ENCODE data around the gene P2RX2.

The P2RX2 gene

DNA sequence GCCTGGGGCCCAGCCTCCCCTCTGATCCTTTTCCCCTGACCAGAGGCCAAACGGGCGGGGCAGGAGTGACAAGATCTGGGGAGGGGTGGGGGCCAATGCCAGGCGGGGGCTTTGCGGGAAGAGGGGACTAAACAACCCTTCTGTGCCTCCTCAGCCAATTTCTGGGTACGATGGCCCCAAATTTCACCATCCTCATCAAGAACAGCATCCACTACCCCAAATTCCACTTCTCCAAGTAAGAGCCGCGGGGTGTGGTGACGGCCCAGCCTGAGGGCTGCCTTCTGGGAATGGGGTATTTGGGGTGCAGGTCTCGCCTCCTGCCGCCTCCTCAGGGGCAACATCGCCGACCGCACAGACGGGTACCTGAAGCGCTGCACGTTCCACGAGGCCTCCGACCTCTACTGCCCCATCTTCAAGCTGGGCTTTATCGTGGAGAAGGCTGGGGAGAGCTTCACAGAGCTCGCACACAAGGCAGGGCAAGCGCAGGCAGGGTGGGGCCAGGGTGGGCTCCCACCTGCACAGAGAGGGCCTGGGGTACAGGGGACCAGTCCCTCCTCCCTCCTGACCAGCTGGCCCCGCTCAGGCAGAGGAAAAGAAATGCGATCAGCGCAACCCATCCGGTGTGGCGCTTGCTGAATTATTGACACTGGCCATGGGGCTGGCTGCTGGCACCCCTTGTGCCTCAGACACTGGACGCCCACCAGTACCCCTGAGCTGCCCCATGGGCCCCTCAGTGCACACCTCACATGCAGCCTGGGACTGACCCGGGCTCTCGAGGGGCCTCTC is 1.7 kb downstream of the P2RX2 start:
- no peak for DNase-seq (ENCODE audit: low spot score)

DNA sequence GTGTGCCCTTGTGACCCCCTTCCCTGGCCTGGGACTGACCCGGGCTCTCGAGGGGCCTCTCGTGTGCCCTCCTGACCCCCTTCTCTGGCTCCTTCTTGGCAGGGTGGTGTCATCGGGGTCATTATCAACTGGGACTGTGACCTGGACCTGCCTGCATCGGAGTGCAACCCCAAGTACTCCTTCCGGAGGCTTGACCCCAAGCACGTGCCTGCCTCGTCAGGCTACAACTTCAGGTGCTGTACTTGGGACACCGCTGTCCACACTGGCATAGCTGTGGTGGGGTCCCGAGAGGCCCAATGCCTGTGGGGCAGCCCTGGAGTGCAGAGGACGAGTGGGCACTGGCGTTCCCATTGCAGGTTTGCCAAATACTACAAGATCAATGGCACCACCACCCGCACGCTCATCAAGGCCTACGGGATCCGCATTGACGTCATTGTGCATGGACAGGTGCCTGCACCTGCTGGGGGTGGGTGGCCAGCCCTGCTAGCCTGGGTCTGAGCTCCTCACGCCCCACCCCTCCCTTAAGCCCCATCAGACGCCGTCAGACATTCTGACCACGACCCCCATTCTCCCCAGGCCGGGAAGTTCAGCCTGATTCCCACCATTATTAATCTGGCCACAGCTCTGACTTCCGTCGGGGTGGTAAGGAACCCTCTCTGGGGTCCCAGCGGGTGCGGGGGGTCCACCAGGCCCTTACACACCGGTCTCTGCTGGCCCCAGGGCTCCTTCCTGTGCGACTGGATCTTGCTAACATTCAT is 2.5 kb downstream of the P2RX2 start:
- DNase-seq (ENCODE audit: low spot score) = no peak

- DNase-seq (ENCODE audit: low spot score) = no peak
Measured at GRCh38 chr12:132621657-132622435, 3.3 kb downstream of the P2RX2 start.

- no peak for DNase-seq (ENCODE audit: low spot score)
Measured at GRCh38 chr12:132622437-132623071, 4.0 kb downstream of the P2RX2 start.

DNA sequence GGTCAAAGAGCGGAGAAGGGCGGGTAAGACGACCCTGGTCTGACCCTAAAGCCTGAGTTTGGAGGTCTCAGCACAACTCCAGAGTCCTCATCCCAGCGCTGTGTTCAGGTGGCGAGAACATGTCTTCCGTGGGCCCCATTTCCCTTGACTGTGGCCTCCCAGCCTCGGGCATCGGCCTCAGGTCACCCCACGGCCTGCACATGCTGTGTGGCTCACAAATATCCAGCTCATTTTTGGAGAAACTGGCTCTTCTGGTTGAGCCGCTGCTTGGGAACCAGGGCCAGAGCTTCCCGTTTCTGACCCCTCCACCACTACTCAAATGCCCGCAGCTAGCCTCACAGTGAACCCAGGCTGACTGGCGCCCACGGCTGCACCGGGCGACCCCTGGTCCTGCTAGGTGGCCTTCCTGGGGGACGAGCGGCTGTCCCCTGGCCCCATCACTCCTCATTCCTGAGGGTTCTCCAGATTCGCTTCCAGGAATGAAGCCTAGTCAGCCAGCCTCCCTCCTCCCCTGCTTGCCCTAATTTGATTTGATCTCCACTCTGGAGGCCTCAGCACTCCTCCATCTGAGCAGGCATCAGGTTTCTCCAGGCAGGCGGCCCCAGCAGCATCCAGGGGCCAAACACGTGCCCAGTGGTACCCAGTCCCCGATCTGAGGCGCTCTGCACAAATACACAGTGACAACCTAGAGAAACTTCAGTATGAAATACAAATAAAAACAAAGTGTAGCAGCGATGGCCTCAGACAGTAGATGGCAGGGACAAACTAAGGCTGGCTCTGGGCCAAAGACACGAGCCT is 4.7 kb downstream of the P2RX2 start:
- DNase-seq (ENCODE audit: low spot score) = no peak

DNA sequence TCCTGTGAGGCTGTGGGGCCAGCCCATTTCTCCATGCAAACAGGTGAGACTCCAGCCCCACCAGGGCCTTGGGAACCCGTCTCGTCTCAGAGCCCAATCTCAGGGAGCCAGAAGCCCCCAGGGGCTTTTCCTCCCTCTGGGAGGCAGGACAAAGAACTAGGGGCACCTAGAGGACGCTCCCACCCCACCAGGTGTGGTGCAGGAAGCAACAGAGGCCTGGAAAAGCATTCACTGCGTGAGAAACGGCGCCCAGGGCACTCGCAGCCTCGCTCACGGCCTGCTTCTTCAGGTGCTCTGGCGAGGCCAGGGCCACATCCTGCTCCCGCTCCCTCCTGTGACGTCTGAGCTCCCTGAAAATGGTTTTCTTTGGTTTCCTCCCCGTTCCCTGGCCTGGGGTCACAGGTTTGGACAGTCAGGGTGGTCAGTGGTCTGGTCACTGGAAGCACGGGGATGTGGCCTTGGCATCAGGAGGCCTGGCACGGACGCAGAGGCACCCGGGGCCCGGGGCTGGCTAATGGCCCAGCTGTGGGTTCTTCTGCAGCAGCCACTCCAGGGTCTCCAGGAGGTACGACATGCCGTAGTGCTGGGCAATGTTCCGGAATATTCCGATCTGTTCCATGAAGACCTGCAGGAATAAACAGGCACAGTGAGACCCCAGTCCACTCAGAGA is 5.7 kb downstream of the P2RX2 start:
- no peak for DNase-seq (ENCODE audit: low spot score)

DNA sequence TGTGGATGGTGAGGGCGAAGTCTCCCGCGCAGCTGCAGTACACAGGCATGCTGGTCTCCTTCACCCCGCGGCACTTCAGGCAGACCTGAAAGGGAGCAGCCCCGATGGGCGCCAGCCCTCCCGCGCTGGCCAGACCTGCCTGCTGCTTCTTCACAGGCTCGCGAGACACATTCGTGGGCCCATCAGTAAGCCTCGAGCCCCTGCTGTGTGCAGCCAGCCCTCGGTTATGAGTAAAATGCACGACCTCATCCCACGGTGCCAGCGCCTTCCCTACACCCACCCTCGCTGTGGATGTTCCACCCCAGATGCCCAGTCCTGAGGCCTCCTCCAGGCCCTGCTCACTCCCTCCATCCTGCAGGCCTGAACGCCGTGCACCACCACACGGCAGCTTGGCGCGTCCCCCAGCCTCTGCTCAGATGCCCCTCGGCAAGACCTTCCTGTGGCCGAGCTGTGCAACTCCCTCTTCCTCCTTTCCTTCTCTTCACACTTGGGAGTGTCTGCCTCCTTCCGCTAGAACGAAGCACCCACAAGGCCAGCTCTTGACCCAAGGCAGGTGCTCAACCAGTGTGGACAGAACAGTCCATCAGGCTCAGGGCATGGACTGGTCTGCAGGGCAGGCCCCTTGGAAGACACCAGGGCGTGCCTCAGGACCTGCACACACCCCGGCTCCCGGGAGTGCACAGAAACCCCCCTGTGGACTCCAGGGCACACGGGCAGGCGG is 6.5 kb downstream of the P2RX2 start:
- no peak for DNase-seq (ENCODE audit: low spot score)

DNA sequence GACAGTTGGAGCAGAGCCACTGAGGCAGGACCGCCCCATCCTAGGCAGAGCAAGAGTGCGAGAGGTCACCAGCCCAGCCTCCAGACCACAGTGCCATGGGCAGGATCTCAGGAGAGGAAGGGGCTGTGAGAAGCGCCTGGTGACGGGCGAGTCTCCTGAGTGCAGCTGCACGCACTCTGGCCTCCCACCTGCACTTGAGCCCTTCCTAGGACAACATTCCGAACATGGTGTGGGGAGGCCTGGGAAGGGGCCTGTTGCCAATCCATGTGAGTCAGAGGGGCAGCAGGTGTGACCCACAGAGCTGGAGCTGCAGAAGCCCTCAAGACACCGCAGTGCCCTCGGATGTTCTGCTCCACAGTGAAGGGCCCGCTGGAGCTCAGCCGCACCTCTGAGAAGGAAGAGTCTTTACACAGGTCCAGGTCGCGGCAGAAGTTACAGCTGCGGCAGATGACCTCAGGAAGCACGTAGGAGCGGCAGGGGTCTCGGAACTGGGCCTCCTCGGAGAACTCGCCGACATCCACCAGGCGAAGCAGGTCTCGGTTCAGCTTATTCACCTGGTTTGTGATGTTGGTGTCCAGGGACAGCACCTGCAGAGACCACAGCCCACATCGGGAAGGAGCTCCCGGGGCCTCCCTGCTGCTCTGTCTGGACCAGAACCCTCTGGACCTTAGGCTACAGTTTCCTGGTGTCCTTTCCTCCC is 7.3 kb downstream of the P2RX2 start:
- DNase-seq (ENCODE audit: low spot score) = no peak

GRCh38 chr12:132629330-132629729 is 10.8 kb downstream of the P2RX2 start:
- no peak for DNase-seq (ENCODE audit: low spot score)

- DNase-seq (ENCODE audit: low spot score) = no peak
Measured at GRCh38 chr12:132630672-132631071, 12.1 kb downstream of the P2RX2 start.

DNA sequence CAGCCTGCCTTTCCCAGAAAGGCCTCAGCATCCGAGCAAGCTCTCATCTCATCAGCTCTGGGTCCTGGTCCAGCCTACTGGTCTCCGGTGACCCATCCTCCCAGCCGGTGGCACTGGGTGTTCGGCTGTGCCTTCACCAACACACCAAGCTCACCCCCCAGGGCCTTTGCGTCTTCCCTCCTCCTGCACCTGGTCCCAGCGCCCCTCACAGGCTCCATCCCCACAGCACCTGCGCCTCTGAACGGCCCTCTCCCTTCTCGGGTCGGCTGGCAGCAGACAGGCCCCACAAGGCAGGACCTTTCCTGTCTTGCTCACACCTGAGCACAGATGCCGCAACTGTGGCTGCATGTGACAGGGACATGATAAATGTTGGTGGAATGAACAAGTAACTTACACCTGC is 13.1 kb downstream of the P2RX2 start:
- no peak for DNase-seq (ENCODE audit: low spot score)

- DNase-seq (ENCODE audit: low spot score) = no peak
Measured at GRCh38 chr12:132632521-132633228, 14.1 kb downstream of the P2RX2 start.

GRCh38 chr12:132633398-132633797 is 14.8 kb downstream of the P2RX2 start:
- DNase-seq (ENCODE audit: low spot score) = no peak

DNA sequence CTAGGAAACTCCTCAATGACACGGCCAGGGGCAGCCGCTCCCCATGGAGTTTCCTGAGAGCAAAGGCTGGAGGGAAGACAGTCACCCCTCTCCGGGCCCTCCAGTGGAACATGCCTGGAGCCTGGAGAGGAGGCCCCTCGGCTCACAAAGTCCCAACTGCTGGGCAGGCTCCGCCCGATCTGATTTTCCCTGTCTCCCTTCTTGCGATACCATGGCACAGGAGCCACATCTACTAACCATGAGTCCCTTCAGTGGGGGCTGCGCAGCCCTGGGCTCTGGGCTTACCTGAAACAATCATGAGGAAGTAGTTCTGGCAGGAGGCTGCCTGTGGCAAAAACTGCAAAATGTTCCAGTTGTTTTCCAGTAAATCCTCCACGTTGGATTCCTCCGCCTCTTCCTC is 15.3 kb downstream of the P2RX2 start:
- DNase-seq (ENCODE audit: low spot score) = no peak

GRCh38 chr12:132634411-132634990 is 15.9 kb downstream of the P2RX2 start:
- DNase-seq (ENCODE audit: low spot score) = no peak

DNA sequence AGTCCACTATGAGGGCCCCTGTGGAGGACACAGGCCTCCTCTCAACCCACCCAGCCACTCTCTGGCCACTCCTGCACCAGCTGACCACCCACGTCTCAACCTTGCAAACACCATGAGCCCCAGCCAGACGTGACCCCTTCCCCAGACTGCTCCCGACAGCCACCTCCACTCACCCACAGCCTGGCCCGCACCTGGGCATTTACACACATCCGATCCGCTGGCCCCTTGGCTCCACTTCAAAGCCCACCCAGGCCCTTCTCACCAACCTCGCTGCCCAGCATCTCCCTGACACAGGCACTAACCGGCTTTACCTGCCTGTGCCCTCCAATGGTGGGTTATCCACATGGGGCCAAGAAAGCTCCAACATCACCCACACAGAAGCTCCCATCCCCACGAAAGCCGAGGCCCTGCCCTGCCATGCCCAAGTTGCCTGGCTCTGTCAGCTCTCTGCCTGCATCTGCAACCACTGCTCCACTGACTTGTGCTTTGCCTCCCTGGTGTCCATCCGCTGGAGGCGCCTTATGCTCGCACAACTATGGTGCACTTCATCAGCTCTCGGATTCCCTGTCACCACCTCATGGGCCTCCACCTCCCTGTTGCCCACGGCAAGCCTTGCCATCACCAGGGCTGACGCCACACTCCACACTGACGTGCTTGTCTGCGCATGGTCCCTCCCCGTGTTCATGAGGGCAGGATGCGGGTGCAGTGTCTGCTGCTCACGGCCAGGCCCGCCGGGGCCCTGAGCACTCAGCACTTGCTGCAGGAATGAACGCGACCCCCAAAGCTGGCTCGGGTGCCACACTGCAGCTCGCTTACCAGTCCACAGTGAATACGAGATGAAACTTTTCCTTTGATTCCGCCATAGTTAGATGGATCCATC is 16.7 kb downstream of the P2RX2 start:
- DNase-seq (ENCODE audit: low spot score) = no peak

DNA sequence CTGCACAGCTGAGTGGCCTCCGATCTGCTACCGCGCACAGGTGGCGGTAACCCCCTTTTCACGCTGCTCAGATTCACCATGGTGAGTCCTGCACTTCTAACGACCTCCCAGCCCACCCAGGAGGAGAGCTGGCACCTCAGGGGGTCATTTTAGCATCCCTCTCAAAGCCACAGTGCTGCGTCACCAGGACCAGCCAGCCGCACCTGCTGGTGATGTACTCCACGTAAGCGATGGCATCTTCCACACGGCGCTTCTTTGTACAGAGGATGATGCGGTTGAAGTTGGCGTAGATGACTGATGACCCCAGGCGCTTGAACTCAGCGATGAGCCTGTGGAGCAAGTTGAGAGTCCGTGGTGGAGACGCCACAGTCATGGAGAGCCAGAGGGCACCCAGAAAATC is 19.2 kb downstream of the P2RX2 start:
- DNase-seq (ENCODE audit: low spot score) = no peak
